Osteocyte (in vitro differentiated cells): ENCODE data around the gene APBB2. TPM values are rescaled to one million over a fixed set of nuclear protein-coding genes. Genes with fewer than 3 reads are reported as not detected.

Experiments
- DNase-seq: peaks from one replicate; pipeline ENCODE4 v3.0.0; 2021; ENCODE audit warnings: mixed read lengths; ENCODE audit not compliant: unreplicated experiment; ENCODE audit errors: extremely low spot score
- H3K27ac Mint-ChIP-seq: one replicate; pipeline ENCODE4 v1.8.0; 2021; ENCODE audit warnings: mild to moderate bottlenecking, mixed read lengths; ENCODE audit not compliant: unreplicated experiment
- H3K27me3 Mint-ChIP-seq: one replicate; pipeline ENCODE4 v1.8.0; 2021; ENCODE audit warnings: mixed read lengths; ENCODE audit not compliant: unreplicated experiment
- H3K36me3 Mint-ChIP-seq: one replicate; pipeline ENCODE4 v1.8.0; 2021; ENCODE audit warnings: mixed read lengths; ENCODE audit not compliant: unreplicated experiment
- H3K4me1 Mint-ChIP-seq: one replicate; pipeline ENCODE4 v1.8.0; 2021; ENCODE audit warnings: mixed read lengths; ENCODE audit not compliant: unreplicated experiment
- H3K4me3 Mint-ChIP-seq: one replicate; pipeline ENCODE4 v1.8.0; 2021; ENCODE audit warnings: mild to moderate bottlenecking, moderate library complexity, mixed read lengths; ENCODE audit not compliant: unreplicated experiment
- H3K9me3 Mint-ChIP-seq: one replicate; pipeline ENCODE4 v1.8.0; 2021; ENCODE audit warnings: mixed read lengths; ENCODE audit not compliant: unreplicated experiment
- CTCF ChIP-seq: fragments of 200-600 bp; sonication (generic); IDR thresholded peaks from 2 replicates; pipeline ENCODE4 v1.5.0; 2021; ENCODE audit warnings: antibody characterized with exemption, mild to moderate bottlenecking, moderate library complexity
- total RNA-seq: library from RNA; stranded (reverse); gene quantifications from 2 replicates; pipeline ENCODE4 v1.2.1, GENCODE V29; 2021

Gene APBB2
- total RNA-seq, 1 donor from 2014 or later, result 56.2 TPM

- Mint-ChIP-seq H3K27ac (no peak overlapping the region), H3K4me3 (peak overlapping the region; percentile 49), H3K36me3 (no peaks in the 10 kb centered on the region), H3K4me1 (peaks cover 5% of the 10 kb centered on the region), H3K27me3 (no peaks in the 10 kb centered on the region), H3K9me3 (no peaks in the 10 kb centered on the region)
- peak; percentile 90 for DNase-seq
- TF ChIP-seq CTCF, result peak; percentile 87
Measured at GRCh38 chr4:40897557-40898203, 316.7 kb downstream of the APBB2 start.

- H3K9me3 Mint-ChIP-seq, result no peaks in the 10 kb centered on the region
- H3K27me3 Mint-ChIP-seq, result no peaks in the 10 kb centered on the region
- TF ChIP-seq CTCF, result no peak
- H3K36me3 Mint-ChIP-seq, result peaks cover 22% of the 10 kb centered on the region
- DNase-seq, result no peak
- H3K4me3 Mint-ChIP-seq, result no peak overlapping the region
- H3K4me1 Mint-ChIP-seq, result no peaks in the 10 kb centered on the region
- H3K27ac Mint-ChIP-seq, result no peak overlapping the region
Measured at GRCh38 chr4:40890764-40891163, 323.6 kb downstream of the APBB2 start.

- no peaks in the 10 kb centered on the region for H3K4me1 Mint-ChIP-seq
- no peak for TF ChIP-seq CTCF
- no peak for DNase-seq
- H3K9me3 Mint-ChIP-seq, result no peaks in the 10 kb centered on the region
- no peak overlapping the region for H3K27ac Mint-ChIP-seq
- peaks cover 22% of the 10 kb centered on the region for H3K36me3 Mint-ChIP-seq
- H3K4me3 Mint-ChIP-seq, result no peak overlapping the region
- no peaks in the 10 kb centered on the region for H3K27me3 Mint-ChIP-seq
Measured at GRCh38 chr4:40890199-40890598, 324.1 kb downstream of the APBB2 start.

- Mint-ChIP-seq H3K4me3 (no peak overlapping the region), H3K36me3 (peaks cover 22% of the 10 kb centered on the region), H3K27me3 (no peaks in the 10 kb centered on the region), H3K27ac (no peak overlapping the region), H3K9me3 (no peaks in the 10 kb centered on the region), H3K4me1 (no peaks in the 10 kb centered on the region)
- no peak for TF ChIP-seq CTCF
- no peak for DNase-seq
Measured at GRCh38 chr4:40888933-40889332, 325.4 kb downstream of the APBB2 start.

GRCh38 chr4:40887764-40888131 is 326.6 kb downstream of the APBB2 start:
- no peaks in the 10 kb centered on the region for H3K9me3 Mint-ChIP-seq
- no peaks in the 10 kb centered on the region for H3K4me1 Mint-ChIP-seq
- no peak for DNase-seq

More at GRCh38 chr4:40887764-40888131, 326.6 kb downstream of the APBB2 start:
- Mint-ChIP-seq H3K27ac (no peak overlapping the region), H3K4me3 (no peak overlapping the region), H3K27me3 (no peaks in the 10 kb centered on the region), H3K36me3 (peaks cover 23% of the 10 kb centered on the region)
- no peak for TF ChIP-seq CTCF
